CD4-positive, CD25-positive, alpha-beta regulatory T cell (primary cell): ENCODE data around the gene NCKAP5. TPM values are rescaled to one million over a fixed set of nuclear protein-coding genes. Genes with fewer than 3 reads are reported as not detected.

ENCODE experiments used
- ATAC-seq, 2 donors: fragments of 150-1000 bp; cut with Tn5 transposase; one replicate each; pipeline ENCODE4 v1.10.0; 2021; ENCODE audit warnings: low read depth in 2 of 2, moderate number of reproducible peaks in 2 of 2, moderate library complexity in 1 of 2
- DNase-seq, 3 donors: peaks; one replicate each; pipeline versions ENCODE4 v3.0.0 to v3.0.0-alpha.2; 2012 to 2022; ENCODE audit warnings: mixed read lengths in 1 of 3
- H3K27ac ChIP-seq: one replicate; pipeline ENCODE4 v1.7.0; 2013; ENCODE audit warnings: mild to moderate bottlenecking, low read length; ENCODE audit not compliant: insufficient read depth, poor library complexity, severe bottlenecking
- H3K27me3 ChIP-seq: one replicate; pipeline ENCODE4 v1.7.0; 2013; ENCODE audit warnings: low read length; ENCODE audit not compliant: control insufficient read depth, insufficient read depth
- H3K36me3 ChIP-seq: one replicate; pipeline ENCODE4 v1.7.0; 2013; ENCODE audit warnings: mild to moderate bottlenecking, low read length, moderate library complexity; ENCODE audit not compliant: control insufficient read depth, insufficient read depth
- H3K4me1 ChIP-seq: 2 replicates; pipeline ENCODE4 v1.7.0; 2013; ENCODE audit warnings: mild to moderate bottlenecking, low read length; ENCODE audit not compliant: insufficient read depth, control insufficient read depth, poor library complexity, severe bottlenecking
- H3K4me3 ChIP-seq: one replicate; pipeline ENCODE4 v1.7.0; 2013; ENCODE audit warnings: low read depth, mild to moderate bottlenecking, low read length, moderate library complexity
- H3K9me3 ChIP-seq, 2 experiments: 1 replicate in 1 of 2; 2 replicates in 1 of 2; pipeline ENCODE4 v1.7.0; 2013; ENCODE audit warnings: low read length in 2 of 2, mild to moderate bottlenecking in 1 of 2, moderate library complexity in 1 of 2; ENCODE audit not compliant: control insufficient read depth in 2 of 2
- H3K27ac Mint-ChIP-seq, 3 donors: one replicate each; pipeline ENCODE4 v1.8.0; 2020 to 2022; ENCODE audit warnings: mild to moderate bottlenecking in 3 of 3, mixed read lengths in 3 of 3, moderate library complexity in 2 of 3
- H3K27me3 Mint-ChIP-seq: one replicate; pipeline ENCODE4 v1.8.0; 2022; ENCODE audit warnings: mild to moderate bottlenecking, mixed read lengths
- H3K36me3 Mint-ChIP-seq: one replicate; pipeline ENCODE4 v1.8.0; 2020; ENCODE audit warnings: mixed read lengths
- H3K4me1 Mint-ChIP-seq, 4 donors: one replicate each; pipeline ENCODE4 v1.8.0; 2020 to 2022; ENCODE audit warnings: mixed read lengths in 4 of 4, mild to moderate bottlenecking in 1 of 4
- H3K4me3 Mint-ChIP-seq, 4 donors: one replicate each; pipeline ENCODE4 v1.8.0; 2020 to 2022; ENCODE audit warnings: mild to moderate bottlenecking in 4 of 4, mixed read lengths in 4 of 4, moderate library complexity in 3 of 4
- H3K9me3 Mint-ChIP-seq, 7 donors: one replicate each; pipeline ENCODE4 v1.8.0; 2020 to 2022; ENCODE audit warnings: mixed read lengths in 7 of 7, mild to moderate bottlenecking in 3 of 7, moderate library complexity in 2 of 7
- polyA plus RNA-seq, 4 donors: library from polyadenylated mRNA; unstranded; fragments of 300-500 nt; fragmentation: Illumina TruSeq; gene quantifications; one replicate each; pipeline ENCODE4 v1.2.3, GENCODE V29; 2021
- total RNA-seq: library from RNA; stranded (reverse); gene quantifications from one replicate; pipeline ENCODE4 v1.2.3, GENCODE V29; 2022

The NCKAP5 gene
- total and polyA plus RNA-seq, 5 donors from 2014 or later = not detected

DNA sequence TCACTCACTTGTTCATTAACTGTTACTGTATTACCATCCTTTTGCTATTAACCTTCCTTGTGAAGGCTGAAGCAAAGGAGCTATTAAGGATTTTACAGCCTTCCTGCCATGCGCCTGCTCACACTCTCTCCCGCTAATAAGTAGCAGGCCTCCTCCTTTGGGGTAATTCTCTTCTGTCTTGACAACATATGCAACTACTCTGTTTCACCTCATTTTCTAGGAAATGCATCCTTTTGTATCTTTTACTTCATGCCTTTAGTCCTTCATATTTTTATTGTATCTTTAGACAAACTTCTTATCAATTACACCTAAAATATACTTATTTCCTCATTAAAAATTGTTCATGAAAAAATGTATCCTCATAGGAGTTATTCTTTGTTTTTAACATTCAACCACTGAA, 463.4 kb downstream of the NCKAP5 start:
- DNase-seq (no peak), ATAC-seq (no peak)
- Mint-ChIP-seq H3K4me1 (no peaks in the 10 kb centered on the region), H3K27me3 (no peaks in the 10 kb centered on the region), H3K36me3 (no peaks in the 10 kb centered on the region), H3K4me3 (no peak overlapping the region), H3K9me3 (peaks cover 0 to 7% (median 2%) of the 10 kb centered on the region in 7 donors), H3K27ac (no peak overlapping the region)
- Histone ChIP-seq H3K9me3 (peaks cover 0 to 2% of the 10 kb centered on the region in 2 experiments), H3K4me1 (no peaks in the 10 kb centered on the region), H3K36me3 (no peaks in the 10 kb centered on the region), H3K27me3 (no peaks in the 10 kb centered on the region), H3K27ac (no peak overlapping the region), H3K4me3 (no peak overlapping the region)

DNA sequence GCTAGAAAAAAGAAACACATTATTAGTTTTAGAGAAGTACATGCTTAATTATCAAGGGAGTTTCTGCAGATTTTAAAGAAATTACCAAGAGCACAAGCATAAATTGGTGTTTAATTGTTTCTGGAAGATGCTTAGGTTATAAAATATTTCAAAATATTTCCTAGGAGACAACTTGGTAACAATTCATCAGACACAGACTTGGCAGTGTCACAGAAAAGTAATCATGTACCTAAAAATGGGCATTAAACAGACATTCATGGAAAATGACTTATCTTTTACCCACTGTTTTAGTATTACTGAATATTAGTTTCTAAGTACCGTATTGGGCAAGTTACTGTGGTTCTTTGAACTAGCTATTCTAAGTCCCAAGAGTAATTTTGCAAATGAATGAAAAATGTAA, 469.5 kb downstream of the NCKAP5 start:
- DNase-seq = no peak
- no peak for ATAC-seq
- H3K36me3 ChIP-seq = no peaks in the 10 kb centered on the region
- peaks cover 0 to 4% of the 10 kb centered on the region in 2 experiments for H3K9me3 ChIP-seq
- no peak overlapping the region for H3K4me3 ChIP-seq
- Mint-ChIP-seq H3K4me1 (no peaks in the 10 kb centered on the region), H3K9me3 (peaks cover 0 to 3% (median 0%) of the 10 kb centered on the region in 7 donors), H3K27me3 (no peaks in the 10 kb centered on the region), H3K36me3 (no peaks in the 10 kb centered on the region), H3K4me3 (no peak overlapping the region), H3K27ac (no peak overlapping the region)
- H3K27ac ChIP-seq = no peak overlapping the region
- H3K27me3 ChIP-seq = no peaks in the 10 kb centered on the region
- no peaks in the 10 kb centered on the region for H3K4me1 ChIP-seq

DNA sequence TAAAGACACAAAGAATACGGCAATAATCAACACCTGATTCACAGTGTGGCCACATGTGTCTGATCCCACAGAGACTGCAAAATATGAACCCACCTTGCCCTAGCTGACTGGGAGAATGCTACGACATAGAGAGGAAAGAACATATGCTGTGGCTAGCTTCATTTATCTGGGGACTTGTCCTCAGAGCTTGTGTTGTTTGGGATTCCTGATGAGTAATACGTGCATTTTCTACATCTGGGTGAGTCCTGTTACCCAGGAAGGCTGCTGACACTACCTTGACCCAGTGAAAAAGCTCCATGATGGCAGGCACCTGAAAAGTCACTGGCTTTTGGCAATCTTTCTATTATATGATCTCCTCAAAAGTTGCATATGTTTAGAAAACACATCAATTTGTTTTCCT, 470.6 kb downstream of the NCKAP5 start:
- no peaks in the 10 kb centered on the region for H3K36me3 Mint-ChIP-seq
- H3K9me3 Mint-ChIP-seq = peaks cover 0 to 3% (median 0%) of the 10 kb centered on the region in 7 donors
- no peaks in the 10 kb centered on the region for H3K27me3 Mint-ChIP-seq
- no peaks in the 10 kb centered on the region for H3K4me1 ChIP-seq
- ATAC-seq = no peak
- H3K4me3 Mint-ChIP-seq = no peak overlapping the region
- H3K27ac ChIP-seq = no peak overlapping the region
- H3K4me1 Mint-ChIP-seq = no peaks in the 10 kb centered on the region
- H3K4me3 ChIP-seq = no peak overlapping the region
- peaks cover 0 to 4% of the 10 kb centered on the region in 2 experiments for H3K9me3 ChIP-seq
- H3K36me3 ChIP-seq = no peaks in the 10 kb centered on the region
- no peak overlapping the region for H3K27ac Mint-ChIP-seq
- no peak for DNase-seq
- H3K27me3 ChIP-seq = no peaks in the 10 kb centered on the region

DNA sequence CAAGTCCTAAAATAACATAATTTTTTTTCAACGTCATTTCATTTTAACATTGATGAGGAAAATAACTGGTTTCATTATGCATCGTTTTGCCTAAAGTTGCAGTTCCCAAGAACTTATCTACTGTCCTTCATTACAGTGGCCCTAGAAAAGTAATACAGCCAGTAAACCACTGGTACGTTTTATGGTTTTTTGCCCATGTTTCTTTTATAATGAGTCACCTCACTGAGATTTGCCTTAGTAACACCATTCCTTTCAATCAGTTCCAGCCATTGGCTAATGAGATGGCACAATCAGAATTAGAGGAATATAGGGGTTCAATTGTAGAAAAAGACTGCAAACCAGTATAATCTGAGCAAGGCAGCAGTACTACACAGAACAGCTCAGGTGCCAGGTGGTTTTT, 475.7 kb downstream of the NCKAP5 start:
- DNase-seq (no peak), ATAC-seq (no peak)
- Mint-ChIP-seq H3K27me3 (no peaks in the 10 kb centered on the region), H3K4me3 (no peak overlapping the region), H3K27ac (no peak overlapping the region), H3K36me3 (no peaks in the 10 kb centered on the region), H3K9me3 (peaks cover 0 to 8% (median 3%) of the 10 kb centered on the region in 7 donors), H3K4me1 (no peaks in the 10 kb centered on the region)
- Histone ChIP-seq H3K9me3 (peaks cover 0 to 4% of the 10 kb centered on the region in 2 experiments), H3K27me3 (no peaks in the 10 kb centered on the region), H3K36me3 (no peaks in the 10 kb centered on the region), H3K27ac (no peak overlapping the region), H3K4me1 (no peaks in the 10 kb centered on the region), H3K4me3 (no peak overlapping the region)

DNA sequence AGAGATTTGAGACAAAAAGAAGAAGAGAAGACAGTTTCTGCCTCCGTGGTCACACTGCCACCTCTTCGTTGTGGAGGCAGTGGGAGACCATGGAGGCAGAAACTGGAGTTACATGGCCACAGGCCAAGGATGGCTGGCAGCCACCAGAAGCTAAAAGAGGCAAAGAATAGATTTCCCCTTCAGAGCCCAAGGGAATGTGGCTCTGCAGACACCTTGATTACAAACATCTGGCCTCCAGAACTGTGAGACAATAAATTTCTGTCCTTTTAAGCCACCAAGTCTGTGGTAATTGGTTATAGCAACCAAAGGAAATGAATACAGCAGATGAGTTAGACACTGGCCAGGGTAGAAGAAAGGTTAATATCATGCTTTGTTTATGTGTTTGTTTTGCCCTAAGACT, 477.9 kb downstream of the NCKAP5 start:
- ATAC-seq (no peak), DNase-seq (no peak)
- Histone ChIP-seq H3K4me3 (no peak overlapping the region), H3K36me3 (no peaks in the 10 kb centered on the region), H3K27me3 (no peaks in the 10 kb centered on the region), H3K9me3 (no peaks in the 10 kb centered on the region), H3K4me1 (no peaks in the 10 kb centered on the region), H3K27ac (no peak overlapping the region)
- Mint-ChIP-seq H3K27me3 (no peaks in the 10 kb centered on the region), H3K4me3 (no peak overlapping the region), H3K36me3 (no peaks in the 10 kb centered on the region), H3K4me1 (no peaks in the 10 kb centered on the region), H3K27ac (no peak overlapping the region), H3K9me3 (peaks cover 0 to 8% (median 3%) of the 10 kb centered on the region in 7 donors)

DNA sequence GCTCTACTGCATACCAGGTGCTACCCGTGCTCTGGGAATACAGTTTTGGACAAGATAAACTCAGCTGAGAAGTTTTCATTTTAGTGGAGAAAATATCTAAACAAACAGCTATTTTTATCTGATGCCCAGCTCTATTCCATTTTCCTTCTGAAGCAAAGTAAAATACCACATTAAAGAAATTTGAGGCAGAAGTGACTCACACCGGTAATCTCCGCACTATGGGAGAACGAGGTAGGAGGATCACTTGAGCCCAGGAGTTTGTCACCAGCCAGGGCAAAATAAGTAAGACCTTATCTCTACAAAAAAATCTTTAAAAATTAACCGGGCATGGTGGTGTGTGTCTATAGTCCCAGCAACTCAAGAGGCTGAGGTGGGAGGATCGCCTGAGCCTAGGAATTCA, 482.1 kb downstream of the NCKAP5 start:
- no peak overlapping the region for H3K27ac ChIP-seq
- H3K27me3 ChIP-seq = no peaks in the 10 kb centered on the region
- no peaks in the 10 kb centered on the region for H3K36me3 Mint-ChIP-seq
- H3K9me3 ChIP-seq = no peaks in the 10 kb centered on the region
- no peak overlapping the region for H3K4me3 ChIP-seq
- no peak for DNase-seq
- no peaks in the 10 kb centered on the region for H3K27me3 Mint-ChIP-seq
- H3K27ac Mint-ChIP-seq = no peak overlapping the region
- no peaks in the 10 kb centered on the region for H3K36me3 ChIP-seq
- peaks cover 0 to 10% (median 3%) of the 10 kb centered on the region in 7 donors for H3K9me3 Mint-ChIP-seq
- ATAC-seq = no peak
- no peak overlapping the region for H3K4me3 Mint-ChIP-seq
- no peaks in the 10 kb centered on the region for H3K4me1 Mint-ChIP-seq
- H3K4me1 ChIP-seq = no peaks in the 10 kb centered on the region

DNA sequence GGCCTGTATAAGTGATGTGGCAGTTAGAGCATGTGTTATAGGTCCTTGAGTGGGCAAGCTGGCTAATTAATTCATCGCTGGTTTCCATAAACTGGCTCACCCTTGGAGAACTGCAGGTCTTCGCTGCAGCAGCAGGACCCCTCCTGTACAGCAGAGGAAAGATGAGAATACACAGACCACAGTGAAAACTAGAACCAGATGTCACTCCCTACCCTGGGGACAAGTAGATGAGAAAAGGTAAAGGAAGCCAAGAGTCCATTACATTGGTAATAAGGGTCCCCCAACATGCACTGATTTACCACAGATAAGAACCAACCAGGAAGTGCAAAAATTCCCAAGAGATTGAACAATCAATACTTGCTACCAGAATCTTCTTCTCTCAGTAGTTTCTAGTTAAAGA, 482.6 kb downstream of the NCKAP5 start:
- H3K4me1 ChIP-seq = no peaks in the 10 kb centered on the region
- no peak overlapping the region for H3K4me3 Mint-ChIP-seq
- no peaks in the 10 kb centered on the region for H3K36me3 ChIP-seq
- H3K27me3 ChIP-seq = no peaks in the 10 kb centered on the region
- H3K27me3 Mint-ChIP-seq = no peaks in the 10 kb centered on the region
- no peaks in the 10 kb centered on the region for H3K9me3 ChIP-seq
- no peaks in the 10 kb centered on the region for H3K36me3 Mint-ChIP-seq
- H3K4me1 Mint-ChIP-seq = no peaks in the 10 kb centered on the region
- no peak overlapping the region for H3K4me3 ChIP-seq
- no peak overlapping the region for H3K27ac Mint-ChIP-seq
- ATAC-seq (no peak), DNase-seq (no peak)
- H3K9me3 Mint-ChIP-seq = peaks cover 0 to 6% (median 3%) of the 10 kb centered on the region in 7 donors
- no peak overlapping the region for H3K27ac ChIP-seq

DNA sequence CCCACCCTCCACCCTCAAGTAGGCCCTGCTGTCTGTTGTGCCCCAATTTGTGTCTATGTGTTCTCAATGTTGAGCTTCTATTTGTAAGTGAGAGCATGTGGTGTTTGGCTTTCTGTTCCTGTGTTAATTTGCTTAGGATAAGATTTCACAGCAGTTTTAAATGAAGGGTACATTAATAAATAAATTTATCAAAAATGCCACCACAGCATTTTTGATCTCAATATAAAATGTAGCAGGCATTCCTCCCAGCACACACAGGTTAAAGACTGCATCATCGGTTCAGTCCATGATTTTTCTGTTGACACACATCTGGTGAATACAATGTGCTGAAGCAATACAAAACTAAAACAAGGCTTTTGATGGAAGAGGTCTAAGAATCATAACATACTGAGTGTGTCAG, 486.2 kb downstream of the NCKAP5 start:
- Mint-ChIP-seq H3K36me3 (no peaks in the 10 kb centered on the region), H3K4me3 (no peak overlapping the region), H3K27me3 (no peaks in the 10 kb centered on the region), H3K9me3 (peaks cover 0 to 6% (median 0%) of the 10 kb centered on the region in 7 donors), H3K27ac (no peak overlapping the region), H3K4me1 (no peaks in the 10 kb centered on the region)
- Histone ChIP-seq H3K36me3 (no peaks in the 10 kb centered on the region), H3K4me1 (no peaks in the 10 kb centered on the region), H3K27me3 (no peaks in the 10 kb centered on the region), H3K27ac (no peak overlapping the region), H3K4me3 (no peak overlapping the region), H3K9me3 (no peaks in the 10 kb centered on the region)
- DNase-seq (no peak), ATAC-seq (no peak)
